Measurements from ENCODE around the gene EGFR.

DNA sequence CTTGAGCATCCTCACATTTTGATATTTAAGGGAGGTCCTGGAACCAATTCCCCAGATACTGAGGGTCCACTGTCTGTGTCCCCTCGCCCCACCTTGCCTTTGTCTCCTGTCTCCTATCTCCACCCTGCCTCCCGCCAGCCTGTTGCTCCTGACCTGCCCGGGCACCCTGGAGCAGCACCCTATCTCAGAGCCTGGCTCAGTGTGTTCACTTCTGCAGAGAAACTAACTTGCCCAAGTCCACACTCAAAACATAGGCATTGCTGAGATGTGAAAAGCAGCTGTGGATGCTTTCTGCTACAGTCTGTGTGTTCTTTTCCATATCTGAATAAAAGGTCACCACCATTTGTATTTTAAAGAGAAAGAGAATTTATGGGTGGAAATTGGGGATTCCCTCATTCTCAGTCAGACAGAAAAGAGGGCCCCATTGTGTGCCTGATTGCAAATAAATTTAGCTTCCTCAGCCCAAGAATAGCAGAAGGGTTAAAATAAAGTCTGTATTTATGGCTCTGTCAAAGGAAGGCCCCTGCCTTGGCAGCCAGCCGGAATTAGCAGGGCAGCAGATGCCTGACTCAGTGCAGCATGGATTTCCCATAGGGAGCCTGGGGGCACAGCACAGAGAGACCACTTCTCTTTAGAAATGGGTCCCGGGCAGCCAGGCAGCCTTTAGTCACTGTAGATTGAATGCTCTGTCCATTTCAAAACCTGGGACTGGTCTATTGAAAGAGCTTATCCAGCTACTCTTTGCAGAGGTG is 161.3 kb downstream of the EGFR start:
- TF ChIP-seq, protein P1, sequence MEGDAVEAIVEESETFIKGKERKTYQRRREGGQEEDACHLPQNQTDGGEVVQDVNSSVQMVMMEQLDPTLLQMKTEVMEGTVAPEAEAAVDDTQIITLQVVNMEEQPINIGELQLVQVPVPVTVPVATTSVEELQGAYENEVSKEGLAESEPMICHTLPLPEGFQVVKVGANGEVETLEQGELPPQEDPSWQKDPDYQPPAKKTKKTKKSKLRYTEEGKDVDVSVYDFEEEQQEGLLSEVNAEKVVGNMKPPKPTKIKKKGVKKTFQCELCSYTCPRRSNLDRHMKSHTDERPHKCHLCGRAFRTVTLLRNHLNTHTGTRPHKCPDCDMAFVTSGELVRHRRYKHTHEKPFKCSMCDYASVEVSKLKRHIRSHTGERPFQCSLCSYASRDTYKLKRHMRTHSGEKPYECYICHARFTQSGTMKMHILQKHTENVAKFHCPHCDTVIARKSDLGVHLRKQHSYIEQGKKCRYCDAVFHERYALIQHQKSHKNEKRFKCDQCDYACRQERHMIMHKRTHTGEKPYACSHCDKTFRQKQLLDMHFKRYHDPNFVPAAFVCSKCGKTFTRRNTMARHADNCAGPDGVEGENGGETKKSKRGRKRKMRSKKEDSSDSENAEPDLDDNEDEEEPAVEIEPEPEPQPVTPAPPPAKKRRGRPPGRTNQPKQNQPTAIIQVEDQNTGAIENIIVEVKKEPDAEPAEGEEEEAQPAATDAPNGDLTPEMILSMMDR (IDR thresholded peaks at IDR 0.05; ENCODE audit: poor library complexity), result no peak
- no peak for TF ChIP-seq EZH2 (IDR thresholded peaks at IDR 0.05; ENCODE audit: borderline replicate concordance)

All from hepatocyte (in vitro differentiated cells).